Activated CD4-positive, alpha-beta memory T cell treated with anti-CD3 and anti-CD28 coated beads for 36 hours (primary cell): ENCODE measurements around the gene SH3GL3. TPM values are rescaled to one million over a fixed set of nuclear protein-coding genes. Genes with fewer than 3 reads are reported as not detected.

Experiments used
- CTCF ChIA-PET: fragments of 350-600 bp; sonication (Branson Sonifier 250); formaldehyde crosslinking; loops from one replicate; lab custom pipeline; 2021; ENCODE audit warnings: antibody characterized with exemption, inconsistent platforms; lab: Charles Lee
- POLR2A ChIA-PET: fragments of 350-600 bp; sonication (Branson Sonifier 250); formaldehyde crosslinking; loops from one replicate; lab custom pipeline; 2021; ENCODE audit warnings: antibody characterized with exemption; lab: Charles Lee
- DNase-seq: peaks from one replicate; pipeline ENCODE4 v3.0.0-alpha.2; 2020
- H3K27ac Mint-ChIP-seq: one replicate; pipeline ENCODE4 v1.8.0; 2021; ENCODE audit warnings: mixed read lengths
- H3K27me3 Mint-ChIP-seq: one replicate; pipeline ENCODE4 v1.8.0; 2021; ENCODE audit warnings: mixed read lengths
- H3K36me3 Mint-ChIP-seq: one replicate; pipeline ENCODE4 v1.8.0; 2021; ENCODE audit warnings: mixed read lengths
- H3K4me1 Mint-ChIP-seq: one replicate; pipeline ENCODE4 v1.8.0; 2021; ENCODE audit warnings: low read depth, mixed read lengths
- H3K4me3 Mint-ChIP-seq: one replicate; pipeline ENCODE4 v1.8.0; 2021; ENCODE audit warnings: mild to moderate bottlenecking, mixed read lengths
- H3K9me3 Mint-ChIP-seq: one replicate; pipeline ENCODE4 v1.8.0; 2021; ENCODE audit warnings: mixed read lengths
- intact Hi-C: fragments of 100-400 bp; cut with micrococcal nuclease; formaldehyde crosslinking; loops from one replicate; pipeline ENCODE4 v1.15.1; 2023
- total RNA-seq, 2 experiments: library from RNA; stranded (reverse); gene quantifications; one replicate each; pipeline ENCODE4 v1.2.3, GENCODE V29; 2021

SH3GL3 gene
- total RNA-seq, 2 experiments from 2014 or later = not detected

GRCh38 chr15:83610901-83611685 lies 164.0 kb downstream of the SH3GL3 start:
- no peaks in the 10 kb centered on the region for H3K9me3 Mint-ChIP-seq
- intact Hi-C loops = no loop called here
- DNase-seq = no peak
- no peaks in the 10 kb centered on the region for H3K4me1 Mint-ChIP-seq
- CTCF ChIA-PET = no interaction called here
- H3K27ac Mint-ChIP-seq = no peak overlapping the region
- POLR2A ChIA-PET = no interaction called here
- no peaks in the 10 kb centered on the region for H3K36me3 Mint-ChIP-seq
- no peaks in the 10 kb centered on the region for H3K27me3 Mint-ChIP-seq
- no peak overlapping the region for H3K4me3 Mint-ChIP-seq

- H3K4me3 Mint-ChIP-seq = no peak overlapping the region
- intact Hi-C loops = no loop called here
- ChIA-PET CTCF (no interaction called here), POLR2A (no interaction called here)
- no peaks in the 10 kb centered on the region for H3K4me1 Mint-ChIP-seq
- no peak for DNase-seq
- H3K27me3 Mint-ChIP-seq = no peaks in the 10 kb centered on the region
- H3K9me3 Mint-ChIP-seq = no peaks in the 10 kb centered on the region
- H3K36me3 Mint-ChIP-seq = no peaks in the 10 kb centered on the region
- H3K27ac Mint-ChIP-seq = no peak overlapping the region
Observed at GRCh38 chr15:83612226-83612625, 165.1 kb downstream of the SH3GL3 start.

GRCh38 chr15:83612898-83613635 lies 165.9 kb downstream of the SH3GL3 start:
- CTCF ChIA-PET = no interaction called here
- intact Hi-C loops = no loop called here
- H3K36me3 Mint-ChIP-seq = no peaks in the 10 kb centered on the region
- H3K27me3 Mint-ChIP-seq = no peaks in the 10 kb centered on the region
- H3K9me3 Mint-ChIP-seq = no peaks in the 10 kb centered on the region
- POLR2A ChIA-PET = no interaction called here
- DNase-seq = no peak
- no peak overlapping the region for H3K27ac Mint-ChIP-seq
- H3K4me3 Mint-ChIP-seq = no peak overlapping the region
- H3K4me1 Mint-ChIP-seq = no peaks in the 10 kb centered on the region

GRCh38 chr15:83613714-83614113 lies 166.6 kb downstream of the SH3GL3 start:
- DNase-seq = no peak
- H3K27ac Mint-ChIP-seq = no peak overlapping the region
- H3K4me3 Mint-ChIP-seq = no peak overlapping the region
- H3K27me3 Mint-ChIP-seq = no peaks in the 10 kb centered on the region
- H3K36me3 Mint-ChIP-seq = no peaks in the 10 kb centered on the region
- no peaks in the 10 kb centered on the region for H3K9me3 Mint-ChIP-seq
- intact Hi-C loops = no loop called here
- ChIA-PET CTCF (no interaction called here), POLR2A (interaction anchor here (0.5 kb wide), 1 partner anchor 132 kb away, joined by 4 read pairs; no protein-coding TSS in a partner anchor)
- no peaks in the 10 kb centered on the region for H3K4me1 Mint-ChIP-seq

- Mint-ChIP-seq H3K9me3 (no peaks in the 10 kb centered on the region), H3K27me3 (no peaks in the 10 kb centered on the region), H3K27ac (no peak overlapping the region), H3K4me1 (no peaks in the 10 kb centered on the region), H3K4me3 (no peak overlapping the region), H3K36me3 (no peaks in the 10 kb centered on the region)
- DNase-seq = no peak
- ChIA-PET CTCF (no interaction called here), POLR2A (no interaction called here)
- intact Hi-C loops = no loop called here
Observed at GRCh38 chr15:83616840-83617239, 169.7 kb downstream of the SH3GL3 start.

- Mint-ChIP-seq H3K27ac (no peak overlapping the region), H3K36me3 (no peaks in the 10 kb centered on the region), H3K4me3 (no peak overlapping the region), H3K27me3 (no peaks in the 10 kb centered on the region), H3K4me1 (no peaks in the 10 kb centered on the region), H3K9me3 (peaks cover 3% of the 10 kb centered on the region)
- ChIA-PET POLR2A (no interaction called here), CTCF (no interaction called here)
- DNase-seq = peak; percentile 10
- intact Hi-C loops = no loop called here
Observed at GRCh38 chr15:83626171-83626802, 179.1 kb downstream of the SH3GL3 start.

GRCh38 chr15:83631534-83631933 lies 184.4 kb downstream of the SH3GL3 start:
- no peak overlapping the region for H3K27ac Mint-ChIP-seq
- ChIA-PET POLR2A (no interaction called here), CTCF (no interaction called here)
- no peak for DNase-seq
- H3K36me3 Mint-ChIP-seq = no peaks in the 10 kb centered on the region
- intact Hi-C loops = no loop called here
- no peaks in the 10 kb centered on the region for H3K27me3 Mint-ChIP-seq
- H3K4me3 Mint-ChIP-seq = no peak overlapping the region
- no peaks in the 10 kb centered on the region for H3K4me1 Mint-ChIP-seq
- peaks cover 6% of the 10 kb centered on the region for H3K9me3 Mint-ChIP-seq

GRCh38 chr15:83643201-83643600 lies 196.1 kb downstream of the SH3GL3 start:
- Mint-ChIP-seq H3K36me3 (no peaks in the 10 kb centered on the region), H3K9me3 (peaks cover 20% of the 10 kb centered on the region), H3K4me3 (no peak overlapping the region), H3K27me3 (peaks cover 4% of the 10 kb centered on the region), H3K4me1 (no peaks in the 10 kb centered on the region), H3K27ac (no peak overlapping the region)
- ChIA-PET CTCF (no interaction called here), POLR2A (no interaction called here)
- DNase-seq = no peak
- intact Hi-C loops = no loop called here

GRCh38 chr15:83644439-83644838 lies 197.3 kb downstream of the SH3GL3 start:
- no peak for DNase-seq
- intact Hi-C loops = no loop called here

GRCh38 chr15:83650831-83651230 lies 203.7 kb downstream of the SH3GL3 start:
- no peak overlapping the region for H3K4me3 Mint-ChIP-seq
- H3K9me3 Mint-ChIP-seq = no peaks in the 10 kb centered on the region
- H3K4me1 Mint-ChIP-seq = no peaks in the 10 kb centered on the region
- H3K27me3 Mint-ChIP-seq = peaks cover 22% of the 10 kb centered on the region
- no peak for DNase-seq
- no peaks in the 10 kb centered on the region for H3K36me3 Mint-ChIP-seq
- H3K27ac Mint-ChIP-seq = no peak overlapping the region
- intact Hi-C loops = no loop called here
- POLR2A ChIA-PET = no interaction called here
- CTCF ChIA-PET = no interaction called here

More at GRCh38 chr15:83644439-83644838, 197.3 kb downstream of the SH3GL3 start:
- peaks cover under 1% of the 10 kb centered on the region for H3K27me3 Mint-ChIP-seq
- peaks cover 20% of the 10 kb centered on the region for H3K9me3 Mint-ChIP-seq
- H3K4me1 Mint-ChIP-seq = no peaks in the 10 kb centered on the region
- no peak overlapping the region for H3K4me3 Mint-ChIP-seq
- H3K36me3 Mint-ChIP-seq = no peaks in the 10 kb centered on the region
- ChIA-PET POLR2A (no interaction called here), CTCF (no interaction called here)
- H3K27ac Mint-ChIP-seq = no peak overlapping the region

- Mint-ChIP-seq H3K27ac (no peak overlapping the region), H3K27me3 (peaks cover 22% of the 10 kb centered on the region), H3K4me3 (no peak overlapping the region), H3K9me3 (no peaks in the 10 kb centered on the region), H3K36me3 (no peaks in the 10 kb centered on the region), H3K4me1 (no peaks in the 10 kb centered on the region)
- intact Hi-C loops = no loop called here
- CTCF ChIA-PET = no interaction called here
- DNase-seq = no peak
- POLR2A ChIA-PET = no interaction called here
Observed at GRCh38 chr15:83651541-83651940, 204.4 kb downstream of the SH3GL3 start.

- Mint-ChIP-seq H3K27me3 (peaks cover 22% of the 10 kb centered on the region), H3K27ac (no peak overlapping the region), H3K4me3 (no peak overlapping the region), H3K9me3 (no peaks in the 10 kb centered on the region), H3K4me1 (no peaks in the 10 kb centered on the region), H3K36me3 (no peaks in the 10 kb centered on the region)
- POLR2A ChIA-PET = no interaction called here
- intact Hi-C loops = no loop called here
- CTCF ChIA-PET = no interaction called here
- no peak for DNase-seq
Observed at GRCh38 chr15:83652626-83653204, 205.6 kb downstream of the SH3GL3 start.
